ENCODE results near the gene MIGA1.
"Not testable (repeated sequence)": the region's sequence is repeated elsewhere in the genome, so short reads cannot be mapped to it uniquely, and the experiment has no call there.

MIGA1 gene

DNA sequence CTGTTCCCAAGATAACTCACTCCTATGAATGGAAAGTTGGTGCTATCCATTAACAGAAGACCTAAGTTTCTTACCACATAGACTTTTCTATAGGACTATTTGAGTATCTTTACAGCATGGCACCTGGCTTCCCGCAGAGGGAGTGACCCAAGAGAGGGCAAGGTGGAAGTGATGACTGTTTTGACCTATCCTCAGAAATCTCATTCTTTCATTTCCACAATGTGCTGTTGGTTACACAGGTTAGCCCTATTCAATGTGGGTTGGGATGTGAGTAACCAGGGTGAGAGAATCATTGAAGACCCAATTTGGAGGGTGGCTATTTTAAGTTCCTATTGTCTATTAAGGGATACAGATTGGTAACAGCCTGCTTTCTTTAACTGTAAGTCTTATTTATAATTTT, 70.6 kb downstream of the MIGA1 start:
- no peak for DNase-seq

DNA sequence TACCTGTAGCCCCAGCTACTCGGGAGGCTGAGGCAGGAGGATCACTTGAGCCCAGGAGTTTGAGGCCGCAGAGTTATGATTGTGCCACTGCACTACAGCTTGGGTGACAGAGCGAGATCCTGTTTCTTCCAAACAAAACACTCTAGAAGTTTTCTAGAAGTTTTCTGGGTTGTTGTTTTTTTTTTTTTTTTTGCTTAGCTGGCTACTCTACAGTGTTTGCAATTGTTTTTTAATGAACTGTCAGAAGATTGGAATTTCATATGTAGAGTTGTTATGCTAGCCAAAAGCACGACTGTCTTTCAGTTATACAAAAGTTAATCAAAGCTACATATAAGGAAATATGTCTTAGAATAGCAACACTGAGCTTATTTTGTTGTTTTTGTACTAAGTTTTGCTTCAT, 78.1 kb downstream of the MIGA1 start:
- DNase-seq = no peak

- no peak for DNase-seq
Observed at GRCh38 chr1:77858725-77859124, 79.3 kb downstream of the MIGA1 start.

- DNase-seq = no peak
Observed at GRCh38 chr1:77859248-77859647, 79.8 kb downstream of the MIGA1 start.

DNA sequence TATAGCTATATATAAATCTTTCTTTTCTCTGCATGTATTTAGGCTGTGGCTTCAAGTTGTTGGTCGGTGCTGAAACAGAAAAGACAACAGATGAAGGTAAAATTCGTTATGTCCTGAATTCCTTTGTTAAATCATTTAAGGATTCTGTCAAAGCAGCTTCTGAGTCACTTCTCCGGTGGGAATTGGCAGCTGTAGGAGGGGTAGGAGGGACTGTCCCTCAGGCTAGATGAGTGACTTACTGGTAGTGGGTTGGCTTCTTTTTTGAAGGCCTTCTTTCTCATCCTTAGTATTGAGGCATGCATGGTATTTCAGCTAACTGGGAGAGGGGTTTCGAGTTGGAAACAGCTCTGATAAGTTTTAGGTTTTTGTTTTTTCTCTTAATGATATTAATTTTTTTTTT, 86.8 kb downstream of the MIGA1 start:
- no peak for DNase-seq

DNA sequence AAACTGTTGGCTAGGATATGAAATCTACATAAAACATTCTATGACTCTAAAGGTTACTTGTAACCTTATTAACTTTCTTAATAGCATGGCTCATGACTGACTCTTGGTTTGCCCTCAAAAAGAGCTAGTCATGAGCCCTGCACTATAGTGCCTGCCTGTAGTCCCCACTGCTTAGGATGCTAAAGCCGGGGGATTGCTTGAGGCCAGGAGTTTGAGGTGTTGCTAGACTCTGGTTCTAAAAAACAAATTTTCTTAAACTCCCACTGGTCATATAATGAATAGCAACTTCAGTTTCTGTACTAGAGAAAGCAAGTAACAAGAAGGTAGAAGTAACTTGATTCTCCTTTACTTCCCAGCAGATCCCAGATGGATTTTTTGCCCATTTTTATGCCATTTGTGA, 93.2 kb downstream of the MIGA1 start:
- no peak for DNase-seq

- no peak for DNase-seq
Observed at GRCh38 chr1:77873461-77873860, 94.0 kb downstream of the MIGA1 start.

GRCh38 chr1:77874804-77875445, 95.5 kb downstream of the MIGA1 start:
- no peak for DNase-seq

- DNase-seq = no peak
Observed at GRCh38 chr1:77876884-77877283, 97.4 kb downstream of the MIGA1 start.

GRCh38 chr1:77881061-77881460, 101.6 kb downstream of the MIGA1 start:
- DNase-seq = no peak

DNA sequence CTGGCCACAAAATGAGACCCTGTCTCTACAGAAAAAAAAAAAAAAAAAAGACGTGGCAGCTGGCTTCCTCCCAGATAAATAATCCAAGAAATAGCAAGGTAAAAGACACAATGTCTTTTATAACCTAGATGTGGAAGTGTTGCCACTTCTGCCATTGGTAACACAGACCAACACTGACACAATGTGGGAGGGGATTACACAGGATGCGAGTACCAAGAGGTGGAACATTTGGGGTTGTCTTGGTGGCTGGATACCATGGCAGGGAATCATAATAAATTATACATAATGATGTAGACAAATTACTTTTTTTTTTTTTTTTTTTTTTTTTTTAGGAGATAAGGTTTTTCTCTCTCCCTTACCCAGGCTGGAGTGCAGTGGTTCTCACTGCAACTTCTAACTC, 103.0 kb downstream of the MIGA1 start:
- DNase-seq = no peak

GRCh38 chr1:77888081-77888780, 108.8 kb downstream of the MIGA1 start, which contains the start of gene NEXN:
TSS of gene NEXN (plus strand) at chr1:77888624. CDS start at chr1:77916107, 27,483 bp downstream.
- DNase-seq = no peak

GRCh38 chr1:77888781-77889642, 109.6 kb downstream of the MIGA1 start:
- no peak for DNase-seq

GRCh38 chr1:77889671-77890070, 110.2 kb downstream of the MIGA1 start:
- DNase-seq = no peak

DNA sequence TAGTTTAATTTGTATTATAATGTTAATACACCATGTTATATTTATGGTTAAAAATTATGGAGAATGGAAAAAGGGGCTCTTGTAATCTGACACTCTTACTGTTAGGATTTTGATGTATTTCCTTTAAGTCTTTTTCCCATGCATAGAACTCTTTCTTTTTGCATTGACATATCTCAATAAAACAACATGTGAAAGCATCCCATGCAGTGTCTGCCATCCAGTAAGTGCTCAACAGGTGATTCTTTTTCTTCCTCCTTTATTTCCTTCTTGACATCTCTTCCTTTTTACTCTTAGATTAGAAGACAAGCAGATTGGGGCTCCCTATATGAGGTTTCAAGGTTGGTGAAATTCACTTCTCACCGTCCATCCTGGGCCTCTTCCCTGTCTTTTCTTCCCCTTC, 111.8 kb downstream of the MIGA1 start:
- no peak for DNase-seq

DNA sequence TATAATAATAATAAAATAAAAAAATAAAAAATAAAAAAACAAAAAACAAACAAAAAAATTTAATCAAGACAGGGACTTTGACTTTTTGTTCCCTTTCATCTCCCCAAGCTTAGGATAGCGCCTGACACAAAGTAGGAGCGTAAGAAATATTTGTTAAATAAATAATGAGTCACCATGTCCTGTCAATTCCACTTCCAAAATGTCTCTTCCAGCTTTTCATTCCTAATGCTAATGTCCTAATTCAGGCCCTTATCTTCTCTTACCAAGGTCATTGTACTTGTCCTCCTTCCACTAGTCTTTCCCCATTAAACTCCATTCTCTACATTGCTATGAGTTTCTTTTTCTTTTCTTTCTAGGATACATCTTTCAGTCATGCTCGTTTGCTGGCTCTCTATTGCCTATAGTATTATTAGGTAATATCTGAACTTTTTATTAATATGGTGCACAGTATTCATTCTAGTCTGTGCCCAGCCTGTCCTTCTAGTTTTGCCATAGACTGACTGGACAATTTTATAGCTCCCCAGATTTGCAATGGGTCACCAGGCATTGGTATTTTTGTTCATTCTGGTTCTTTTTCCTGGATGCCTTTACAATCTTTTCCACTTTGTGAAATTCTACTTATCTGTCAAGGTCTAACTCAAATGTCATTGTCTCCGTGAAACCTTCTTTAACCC, 120.3 kb downstream of the MIGA1 start:
- DNase-seq = no peak

DNA sequence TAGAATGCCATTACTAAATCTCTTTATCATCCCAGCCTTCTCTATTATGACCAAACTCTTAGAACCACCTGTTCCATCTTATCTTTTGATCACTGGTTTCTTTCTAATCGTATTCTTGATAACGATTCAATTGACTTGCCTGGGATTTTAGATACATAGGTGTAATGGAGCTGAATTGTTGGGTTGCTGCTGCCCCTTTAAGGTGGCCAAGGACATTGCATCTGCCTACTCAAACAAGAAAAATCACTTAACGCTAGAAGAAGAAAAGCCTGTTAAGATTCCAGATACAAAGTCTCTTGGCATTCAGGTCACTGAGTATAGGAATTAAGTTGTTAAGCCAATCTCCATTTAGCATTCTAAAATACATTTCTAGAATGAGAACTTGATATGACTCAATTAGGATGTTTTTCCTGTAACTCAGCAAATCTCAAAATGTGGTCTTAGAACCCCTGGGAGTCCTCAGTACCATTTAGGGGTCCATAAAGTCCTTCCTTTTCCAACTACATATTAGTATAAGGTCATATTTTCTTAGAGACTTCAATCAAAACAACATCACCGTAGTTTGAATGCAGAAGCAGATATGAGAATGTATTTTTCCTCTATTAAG, 121.3 kb downstream of the MIGA1 start:
- DNase-seq = peak; percentile 44

DNA sequence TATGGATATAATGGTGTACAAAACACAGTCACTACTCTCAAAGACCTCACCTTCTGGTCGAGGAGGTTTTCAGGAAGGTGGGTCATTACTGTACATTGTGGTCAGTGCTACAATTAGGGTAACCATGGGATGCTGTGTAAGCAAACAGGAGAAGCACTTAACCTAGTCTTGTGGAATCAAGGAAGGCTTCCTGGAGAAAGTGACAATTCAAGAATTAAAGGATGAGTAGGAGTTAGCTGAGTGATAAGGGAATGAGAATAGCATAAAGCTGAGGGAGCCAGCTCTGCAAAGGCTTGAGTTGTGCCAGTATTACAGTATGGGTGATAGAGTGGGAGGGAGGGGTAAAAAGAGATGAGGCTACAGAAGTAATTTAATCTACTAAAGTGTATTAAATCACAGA, 126.2 kb downstream of the MIGA1 start:
- DNase-seq = no peak

DNA sequence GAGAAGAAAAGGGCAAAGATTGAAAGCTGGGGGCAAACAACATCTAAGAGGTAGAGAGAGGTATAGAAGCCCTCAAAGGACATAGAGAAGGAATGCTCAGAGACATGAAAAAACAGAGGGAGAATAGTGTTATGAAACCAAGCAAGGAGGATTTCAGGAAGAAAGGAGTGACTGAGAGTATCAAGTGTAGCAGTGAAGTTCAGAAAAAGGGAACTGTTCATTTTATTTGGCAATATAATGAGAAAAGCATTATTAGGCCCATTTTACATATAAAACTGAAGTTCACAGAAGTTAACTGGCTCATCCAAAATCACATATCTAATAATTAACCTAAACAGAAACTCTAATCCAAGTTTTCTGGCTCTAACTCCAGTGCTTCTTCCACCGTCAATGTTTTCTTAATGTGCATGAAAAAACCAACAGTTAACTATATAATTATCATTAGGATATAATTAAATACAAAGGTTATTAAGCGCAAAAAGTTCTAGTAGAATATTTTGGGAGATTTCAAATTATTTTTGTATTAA, 126.6 kb downstream of the MIGA1 start:
- no peak for DNase-seq

DNA sequence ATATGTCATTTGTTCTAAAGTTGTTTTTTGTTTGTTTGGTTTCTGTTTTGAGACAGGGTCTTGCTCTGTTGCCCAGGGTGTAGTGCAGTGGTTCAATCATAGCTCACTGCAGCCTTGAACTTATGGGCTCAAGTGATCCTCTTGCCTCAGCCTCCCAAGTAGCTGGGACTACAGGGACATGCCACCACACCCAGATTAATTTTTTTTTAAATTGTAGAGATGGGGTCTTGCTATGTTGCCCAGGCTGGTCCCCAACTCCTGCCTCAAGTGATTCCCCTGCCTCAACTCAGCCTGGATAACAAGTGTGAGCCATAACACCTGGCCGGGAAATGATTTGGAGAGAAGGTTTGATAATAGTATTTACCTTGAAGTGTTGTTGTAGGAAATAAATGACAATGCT, 127.2 kb downstream of the MIGA1 start:
- DNase-seq = no peak

- no peak for DNase-seq
Observed at GRCh38 chr1:77910116-77910515, 130.7 kb downstream of the MIGA1 start.

DNA sequence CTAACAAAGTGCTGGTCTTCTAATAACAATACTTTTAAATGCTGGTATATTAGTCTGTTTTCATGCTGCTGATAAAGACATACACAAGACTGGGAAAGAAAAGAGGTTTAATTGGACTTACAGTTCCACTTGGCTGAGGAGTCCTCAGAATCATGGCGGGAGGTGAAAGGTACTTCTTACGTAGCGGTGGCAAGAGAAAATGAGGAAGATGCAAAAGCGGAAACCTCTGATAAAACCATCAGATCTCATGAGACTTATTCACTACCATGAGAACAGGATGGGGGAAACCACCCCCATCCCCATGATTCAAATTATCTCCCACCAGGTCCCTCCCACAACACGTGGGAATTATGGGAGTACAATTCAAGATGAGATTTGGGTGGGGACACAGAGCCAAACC, 139.5 kb downstream of the MIGA1 start:
- DNase-seq = not testable (repeated sequence)

DNA sequence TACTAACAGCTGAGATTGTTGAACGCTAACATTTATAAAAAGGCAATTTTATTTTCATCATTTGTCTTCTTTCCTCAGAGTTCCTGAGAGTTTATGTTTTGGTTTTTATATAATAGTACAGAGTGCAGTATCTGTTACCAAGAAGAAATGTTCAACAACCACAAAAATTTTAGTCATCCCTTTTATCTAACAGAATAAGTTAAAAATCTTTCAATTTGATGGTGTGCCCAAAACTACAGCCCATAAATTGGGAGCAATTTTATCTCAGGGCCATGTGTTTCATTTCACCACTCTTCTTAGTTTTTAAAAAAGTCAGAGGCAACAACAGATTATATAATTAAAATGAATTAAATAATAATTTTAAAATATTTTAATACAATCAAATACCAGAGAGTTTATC, 146.1 kb downstream of the MIGA1 start:
- no peak for DNase-seq

Data from COR-L47 (cell line).